ENCODE results near the gene PGAP6.

PGAP6 gene

DNA sequence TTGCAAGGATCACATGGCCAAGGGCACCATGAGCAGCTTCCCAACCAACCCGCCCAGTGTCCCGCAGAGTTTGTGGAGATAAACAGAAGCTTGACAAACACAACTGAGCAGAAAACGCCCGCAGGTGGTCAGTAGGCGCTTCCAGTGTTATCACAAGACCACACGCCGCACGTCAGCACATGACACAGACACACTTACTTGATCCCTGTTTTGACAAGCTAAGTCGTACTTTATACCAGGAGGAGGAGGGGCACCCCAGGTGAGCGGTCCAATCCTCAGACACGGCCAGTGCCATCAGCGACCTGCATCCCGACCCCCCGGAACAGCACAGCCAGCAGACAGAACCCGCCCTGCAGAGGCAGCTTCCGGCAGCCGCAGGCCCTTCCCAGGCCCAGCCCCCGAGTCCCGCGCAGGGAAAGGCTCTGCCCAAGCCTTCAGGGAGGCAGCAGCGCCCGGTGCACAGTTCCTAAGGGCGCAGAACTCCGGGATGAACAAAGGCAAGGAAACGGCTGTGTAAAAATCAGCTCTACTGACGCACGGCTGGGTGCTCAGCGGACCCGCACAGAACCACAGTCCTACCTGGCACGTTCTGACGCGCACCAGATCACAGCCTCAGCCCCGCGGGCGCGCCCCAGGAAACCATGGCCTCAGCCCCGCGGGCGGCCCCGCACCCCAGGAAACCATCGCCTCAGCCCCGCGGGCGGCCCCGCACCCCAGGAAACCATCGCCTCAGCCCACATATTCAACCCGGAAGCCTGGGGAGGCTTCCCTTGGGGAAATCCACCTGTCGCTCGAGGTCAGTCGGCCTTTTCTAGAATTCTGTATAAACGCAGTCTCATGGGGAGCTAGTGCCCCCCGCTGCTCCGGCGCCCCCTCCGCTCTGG, 57.1 kb downstream of the PGAP6 start:
- peak; percentile 42 to 53 for DNase-seq

DNA sequence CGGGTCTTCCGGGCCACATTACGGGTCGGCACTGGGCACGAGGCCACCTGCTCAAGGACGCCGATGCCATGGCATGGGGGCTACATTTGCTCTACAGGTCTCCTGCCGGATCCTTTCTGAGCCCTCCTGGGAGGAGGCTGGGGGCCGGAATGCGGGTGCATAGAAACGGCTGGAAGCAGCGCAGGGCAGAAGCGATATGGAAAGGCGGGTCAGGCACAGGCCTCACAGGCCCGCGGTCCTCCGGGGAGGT, 57.7 kb downstream of the PGAP6 start:
- no peak for DNase-seq

DNA sequence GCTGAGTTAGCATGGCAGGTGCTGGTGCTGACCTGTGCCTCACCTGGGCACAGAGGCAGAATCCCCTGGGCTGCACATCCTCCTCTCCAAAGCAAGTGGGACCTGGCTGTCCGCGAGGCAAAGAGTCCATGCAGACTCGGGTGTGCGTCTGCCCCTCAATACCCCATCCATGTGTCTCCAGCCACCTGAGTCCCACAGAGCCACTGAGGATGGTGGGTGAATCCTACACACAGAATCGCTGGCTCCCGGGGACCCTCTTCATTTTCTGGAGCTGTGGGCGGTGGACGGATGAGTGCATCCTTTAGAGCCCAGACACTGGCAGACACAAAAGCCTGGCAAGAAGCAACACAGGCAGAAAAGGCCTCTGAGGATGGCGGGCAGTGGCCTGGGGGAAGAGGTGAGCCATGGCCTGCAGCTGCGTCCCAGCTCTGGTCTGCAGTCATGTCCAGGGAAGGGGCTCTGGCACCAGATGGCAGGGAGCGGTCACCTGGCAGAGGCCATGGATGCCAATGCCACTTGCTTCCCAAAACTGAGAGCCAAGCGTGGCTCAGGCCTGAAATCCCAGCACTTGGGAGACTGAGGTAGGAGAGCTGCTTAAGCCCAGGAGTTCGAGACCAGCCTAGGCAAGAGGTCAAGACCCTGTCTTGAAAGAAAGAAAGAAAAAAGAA, 59.2 kb downstream of the PGAP6 start:
- no peak for DNase-seq

DNA sequence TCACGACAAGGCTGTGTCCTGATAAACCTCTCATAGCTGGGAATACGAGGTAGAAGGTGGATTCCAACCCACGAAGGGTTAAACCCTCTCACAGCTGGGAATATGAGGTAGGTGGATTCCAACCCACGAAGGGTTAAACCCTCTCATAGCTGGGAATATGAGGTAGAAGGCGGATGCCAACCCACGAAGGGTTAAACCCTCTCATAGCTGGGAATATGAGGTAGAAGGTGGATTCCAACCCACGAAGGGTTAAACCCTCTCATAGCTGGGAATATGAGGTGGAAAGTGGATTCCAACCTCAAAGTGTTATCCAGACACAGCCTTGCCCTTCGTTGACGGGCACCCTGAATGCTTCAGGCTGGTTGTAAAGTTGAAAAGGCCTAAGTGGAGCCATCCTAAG, 60.2 kb downstream of the PGAP6 start:
- no peak for DNase-seq
